OCI-LY7 (cell line): ENCODE results near the gene PCNX1. TPM values are rescaled to one million over a fixed set of nuclear protein-coding genes. Genes with fewer than 3 reads are reported as not detected.

Source experiments
- BruUV-seq: library from RNA; stranded (reverse); fragments of 400-500 nt; replicated peaks from 2 replicates; lab custom pipeline; 2021; lab: Mats Ljungman, UMichigan
- CTCF ChIA-PET: fragments of 300-600 bp; sonication (Branson Sonifier 250); formaldehyde crosslinking; loops from one replicate; lab custom pipeline; 2022; ENCODE audit warnings: antibody characterized with exemption; ENCODE audit not compliant: unreplicated experiment; lab: Charles Lee
- POLR2A ChIA-PET: fragments of 300-600 bp; sonication (Branson Sonifier 250); formaldehyde crosslinking; loops from one replicate; lab custom pipeline; 2022; ENCODE audit warnings: antibody characterized with exemption; lab: Charles Lee
- DNase-seq: peaks from one replicate; pipeline ENCODE4 v3.0.0-alpha.2; 2015; ENCODE audit warnings: low spot score
- H2AFZ ChIP-seq: fragments of 200-600 bp; sonication (generic), shearing (Covaris generic); 2 replicates; pipeline ENCODE4 v1.6.1; 2014; ENCODE audit warnings: mild to moderate bottlenecking, antibody characterized with exemption, low read length, moderate library complexity
- H3K27ac ChIP-seq: fragments of 200-600 bp; sonication (generic); 2 replicates; pipeline ENCODE4 v1.5.1; 2014; ENCODE audit warnings: mixed run types, low read depth, mild to moderate bottlenecking, moderate library complexity, low read length, inconsistent platforms; ENCODE audit not compliant: poor library complexity, severe bottlenecking
- H3K36me3 ChIP-seq: fragments of 200-600 bp; sonication (generic); 2 replicates; pipeline ENCODE4 v1.6.1; 2014; ENCODE audit warnings: mild to moderate bottlenecking, antibody characterized with exemption, low read length, moderate library complexity, mixed read lengths; ENCODE audit not compliant: insufficient read depth
- H3K4me1 ChIP-seq: fragments of 200-600 bp; sonication (generic); 2 replicates; pipeline ENCODE4 v1.5.1; 2014; ENCODE audit warnings: mild to moderate bottlenecking, low read length; ENCODE audit not compliant: insufficient read depth, poor library complexity, severe bottlenecking
- H3K4me2 ChIP-seq: fragments of 200-600 bp; sonication (generic); 2 replicates; pipeline ENCODE4 v1.6.1; 2014; ENCODE audit warnings: mild to moderate bottlenecking, low read length
- H3K4me3 ChIP-seq: fragments of 200-600 bp; sonication (generic); 2 replicates; pipeline ENCODE4 v1.5.1; 2014; ENCODE audit warnings: mild to moderate bottlenecking, low read depth, low read length; ENCODE audit not compliant: poor library complexity, severe bottlenecking
- H3K79me2 ChIP-seq: fragments of 200-600 bp; sonication (generic); 2 replicates; pipeline ENCODE4 v1.6.1; 2016; ENCODE audit warnings: low read depth, mild to moderate bottlenecking, low read length, moderate library complexity, mixed read lengths; ENCODE audit not compliant: insufficient read depth
- H3K9me2 ChIP-seq: fragments of 200-600 bp; sonication (generic); 2 replicates; pipeline ENCODE4 v1.6.1; 2016; ENCODE audit warnings: mild to moderate bottlenecking, low read length, mixed read lengths; ENCODE audit not compliant: insufficient read depth
- H3K9me3 ChIP-seq: fragments of 200-600 bp; sonication (generic); 2 replicates; pipeline ENCODE4 v1.6.1; 2014; ENCODE audit warnings: mild to moderate bottlenecking, mixed run types, low read length, mixed read lengths
- H4K20me1 ChIP-seq: fragments of 200-600 bp; sonication (generic); 2 replicates; pipeline ENCODE4 v1.6.1; 2014; ENCODE audit warnings: mild to moderate bottlenecking, antibody characterized with exemption, low read length, moderate library complexity, mixed read lengths; ENCODE audit not compliant: insufficient read depth
- CTCF ChIP-seq: fragments of 200-600 bp; sonication (generic); conservative IDR thresholded peaks from 2 replicates; pipeline ENCODE4 v1.5.1; 2014; ENCODE audit warnings: mild to moderate bottlenecking, antibody characterized with exemption, low read length, moderate library complexity, mixed read lengths
- EZH2phosphoT487 ChIP-seq: fragments of 200-600 bp; sonication (generic); IDR thresholded peaks from 2 replicates; pipeline ENCODE4 v1.6.1; 2018; ENCODE audit warnings: low read depth, borderline replicate concordance, mild to moderate bottlenecking, mixed run types, antibody characterized with exemption, low read length, moderate library complexity, mixed read lengths
- intact Hi-C: fragments of 100-400 bp; cut with micrococcal nuclease; formaldehyde crosslinking; loops from one replicate; pipeline ENCODE4 v1.10.0; 2022; ENCODE audit not compliant: unreplicated experiment
- total RNA-seq, 2 experiments: library from RNA; depleted of rRNA in 1 of 2; stranded (reverse); fragments of >200 nt in 1 of 2; shearing (Covaris generic) in 1 of 2; gene quantifications; 2 replicates each; pipeline ENCODE4 v1.2.3, GENCODE V29; 2014 to 2022

The PCNX1 gene
- total RNA-seq, 2 experiments from 2014 or later = 27.7 to 33.5 TPM

- H2AFZ ChIP-seq = no peak overlapping the region
- POLR2A ChIA-PET = no interaction called here
- H3K4me1 ChIP-seq = no peaks in the 10 kb centered on the region
- no peaks in the 10 kb centered on the region for H3K9me2 ChIP-seq
- H3K4me3 ChIP-seq = no peak overlapping the region
- TF ChIP-seq EZH2phosphoT487 = no peak
- no peak for TF ChIP-seq CTCF
- CTCF ChIA-PET = no interaction called here
- no peaks in the 10 kb centered on the region for H3K9me3 ChIP-seq
- DNase-seq = no peak
- intact Hi-C loops = no loop called here
- no peaks in the 10 kb centered on the region for H3K79me2 ChIP-seq
- no peaks in the 10 kb centered on the region for H4K20me1 ChIP-seq
- no TSS peak for BruUV-seq
- H3K4me2 ChIP-seq = no peak overlapping the region
- H3K36me3 ChIP-seq = no peaks in the 10 kb centered on the region
- H3K27ac ChIP-seq = no peak overlapping the region
Observed at GRCh38 chr14:71001742-71002141, 94.5 kb downstream of the PCNX1 start.

GRCh38 chr14:71003156-71003555, 95.9 kb downstream of the PCNX1 start:
- no peak overlapping the region for H3K27ac ChIP-seq
- POLR2A ChIA-PET = interaction anchor here (0.6 to 1.2 kb wide), 3 partner anchors 10 to 1286 kb away, joined by 3 to 6 read pairs (median 5); no protein-coding TSS in a partner anchor
- no peak for TF ChIP-seq EZH2phosphoT487
- no peak for TF ChIP-seq CTCF
- H3K9me3 ChIP-seq = no peaks in the 10 kb centered on the region
- H3K79me2 ChIP-seq = no peaks in the 10 kb centered on the region
- H3K4me3 ChIP-seq = no peak overlapping the region
- H3K36me3 ChIP-seq = no peaks in the 10 kb centered on the region
- no peaks in the 10 kb centered on the region for H4K20me1 ChIP-seq
- no TSS peak for BruUV-seq
- intact Hi-C loops = no loop called here
- H3K9me2 ChIP-seq = no peaks in the 10 kb centered on the region
- no peak overlapping the region for H2AFZ ChIP-seq
- CTCF ChIA-PET = no interaction called here
- no peaks in the 10 kb centered on the region for H3K4me1 ChIP-seq
- H3K4me2 ChIP-seq = no peak overlapping the region
- DNase-seq = no peak

GRCh38 chr14:71004481-71004880, 97.2 kb downstream of the PCNX1 start:
- no peaks in the 10 kb centered on the region for H3K4me1 ChIP-seq
- no peaks in the 10 kb centered on the region for H3K36me3 ChIP-seq
- H3K79me2 ChIP-seq = no peaks in the 10 kb centered on the region
- DNase-seq = no peak
- no peak overlapping the region for H2AFZ ChIP-seq
- POLR2A ChIA-PET = no interaction called here
- CTCF ChIA-PET = no interaction called here
- H4K20me1 ChIP-seq = no peaks in the 10 kb centered on the region
- H3K9me3 ChIP-seq = no peaks in the 10 kb centered on the region
- no peak overlapping the region for H3K4me3 ChIP-seq
- no peaks in the 10 kb centered on the region for H3K9me2 ChIP-seq
- BruUV-seq = no TSS peak
- intact Hi-C loops = no loop called here
- TF ChIP-seq CTCF = no peak
- TF ChIP-seq EZH2phosphoT487 = no peak
- H3K27ac ChIP-seq = no peak overlapping the region
- H3K4me2 ChIP-seq = no peak overlapping the region
